GM19240 (cell line): ENCODE data around the gene GCNT2.
"Not testable (repeated sequence)": the region's sequence is repeated elsewhere in the genome, so short reads cannot be mapped to it uniquely, and the experiment has no call there.

Source experiments
- DNase-seq: peaks from one replicate; pipeline ENCODE4 v3.0.0; 2011; ENCODE audit warnings: low spot score; ENCODE audit not compliant: insufficient read length

GCNT2 gene

GRCh38 chr6:10521104-10521808 is at the start of gene GCNT2:
Gene GCNT2, plus strand, starts transcription at chr6:10521351. Its CDS starts 7,561 bp downstream, at chr6:10528912.
- DNase-seq, result peak; percentile 14

- no peak for DNase-seq
Observed at GRCh38 chr6:10472634-10473033, 48.5 kb upstream of the GCNT2 start.

GRCh38 chr6:10478187-10479040 is 42.7 kb upstream of the GCNT2 start:
- DNase-seq, result peak; percentile 48

- DNase-seq, result no peak
Observed at GRCh38 chr6:10479939-10480700, 41.0 kb upstream of the GCNT2 start.

GRCh38 chr6:10481101-10481500 is 40.0 kb upstream of the GCNT2 start:
- no peak for DNase-seq

GRCh38 chr6:10482636-10483257 is 38.4 kb upstream of the GCNT2 start:
- no peak for DNase-seq

GRCh38 chr6:10484912-10485311 is 36.2 kb upstream of the GCNT2 start:
- DNase-seq, result no peak

GRCh38 chr6:10485406-10485805 is 35.7 kb upstream of the GCNT2 start:
- no peak for DNase-seq

- no peak for DNase-seq
Observed at GRCh38 chr6:10486215-10486614, 34.9 kb upstream of the GCNT2 start.

GRCh38 chr6:10486944-10487588 is 34.1 kb upstream of the GCNT2 start:
- not testable (repeated sequence) for DNase-seq

- DNase-seq, result no peak
Observed at GRCh38 chr6:10487668-10488327, 33.4 kb upstream of the GCNT2 start.

- no peak for DNase-seq
Observed at GRCh38 chr6:10491463-10491862, 29.7 kb upstream of the GCNT2 start.

GRCh38 chr6:10491905-10492304 is 29.2 kb upstream of the GCNT2 start:
- not testable (repeated sequence) for DNase-seq

- no peak for DNase-seq
Observed at GRCh38 chr6:10495029-10495428, 26.1 kb upstream of the GCNT2 start.

GRCh38 chr6:10505529-10505928 is 15.6 kb upstream of the GCNT2 start:
- no peak for DNase-seq

- DNase-seq, result no peak
Observed at GRCh38 chr6:10507298-10507697, 13.9 kb upstream of the GCNT2 start.

GRCh38 chr6:10507715-10508114 is 13.4 kb upstream of the GCNT2 start:
- DNase-seq, result no peak

- DNase-seq, result peak; percentile 45
Observed at GRCh38 chr6:10510592-10511367, 10.4 kb upstream of the GCNT2 start.

GRCh38 chr6:10511477-10511876 is 9.7 kb upstream of the GCNT2 start:
- DNase-seq, result no peak

GRCh38 chr6:10513544-10513943 is 7.6 kb upstream of the GCNT2 start:
- DNase-seq, result no peak
